Chondrocyte (in vitro differentiated cells): ENCODE data around the gene ADAMTSL1. TPM values are rescaled to one million over a fixed set of nuclear protein-coding genes. Genes with fewer than 3 reads are reported as not detected.

Experiments
- DNase-seq: peaks from one replicate; pipeline ENCODE4 v3.0.0; 2021; ENCODE audit warnings: mixed read lengths, low spot score
- H3K27ac Mint-ChIP-seq: one replicate; pipeline ENCODE4 v1.8.0; 2021; ENCODE audit warnings: mild to moderate bottlenecking, moderate library complexity, mixed read lengths; ENCODE audit not compliant: unreplicated experiment
- H3K27me3 Mint-ChIP-seq: 2 replicates; pipeline ENCODE4 v1.8.0; 2021; ENCODE audit warnings: low read depth, mixed read lengths
- H3K36me3 Mint-ChIP-seq: 2 replicates; pipeline ENCODE4 v1.8.0; 2021; ENCODE audit warnings: low read depth, mixed read lengths
- H3K4me1 Mint-ChIP-seq: 2 replicates; pipeline ENCODE4 v1.8.0; 2021; ENCODE audit warnings: low read depth, mild to moderate bottlenecking, mixed read lengths
- H3K4me3 Mint-ChIP-seq: one replicate; pipeline ENCODE4 v1.8.0; 2021; ENCODE audit warnings: mild to moderate bottlenecking, moderate library complexity, mixed read lengths; ENCODE audit not compliant: unreplicated experiment
- H3K9me3 Mint-ChIP-seq: 2 replicates; pipeline ENCODE4 v1.8.0; 2021; ENCODE audit warnings: low read depth, mixed read lengths
- total RNA-seq: library from RNA; stranded (reverse); gene quantifications from 3 replicates; pipeline ENCODE4 v1.2.1, GENCODE V29; 2021
- TF ChIP-seq, protein P1 (sequence below): fragments of 200-600 bp; sonication (generic); IDR thresholded peaks from 2 replicates; pipeline ENCODE4 v1.5.0; 2021; ENCODE audit warnings: antibody characterized with exemption, mild to moderate bottlenecking, moderate library complexity

Gene ADAMTSL1
- total RNA-seq, 1 donor from 2014 or later, result 1.0 TPM

DNA sequence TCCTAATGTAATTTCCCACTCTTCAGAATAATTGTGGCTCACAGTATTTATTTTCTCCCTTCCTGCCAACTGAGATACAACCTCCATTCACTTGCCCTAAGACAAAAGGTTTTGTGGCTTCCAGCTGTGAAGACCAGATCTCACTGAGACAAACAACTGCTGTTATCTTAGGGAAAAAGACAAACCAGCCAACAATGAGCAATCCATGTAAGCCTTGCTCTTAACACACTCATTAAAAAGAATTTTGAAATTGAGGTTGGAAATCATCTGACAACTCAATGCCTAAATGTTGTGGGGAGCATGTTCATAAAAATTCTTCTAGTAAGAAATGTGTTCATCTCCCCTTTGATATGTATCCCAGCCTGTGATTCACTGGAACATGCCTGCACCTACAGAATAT, 132.9 kb downstream of the ADAMTSL1 start:
- no peaks in the 10 kb centered on the region for H3K27me3 Mint-ChIP-seq
- peaks cover 14% of the 10 kb centered on the region for H3K4me1 Mint-ChIP-seq
- peaks cover 4% of the 10 kb centered on the region for H3K9me3 Mint-ChIP-seq
- no peak overlapping the region for H3K27ac Mint-ChIP-seq
- no peak overlapping the region for H3K4me3 Mint-ChIP-seq
- H3K36me3 Mint-ChIP-seq, result no peaks in the 10 kb centered on the region
- TF ChIP-seq, protein P1, sequence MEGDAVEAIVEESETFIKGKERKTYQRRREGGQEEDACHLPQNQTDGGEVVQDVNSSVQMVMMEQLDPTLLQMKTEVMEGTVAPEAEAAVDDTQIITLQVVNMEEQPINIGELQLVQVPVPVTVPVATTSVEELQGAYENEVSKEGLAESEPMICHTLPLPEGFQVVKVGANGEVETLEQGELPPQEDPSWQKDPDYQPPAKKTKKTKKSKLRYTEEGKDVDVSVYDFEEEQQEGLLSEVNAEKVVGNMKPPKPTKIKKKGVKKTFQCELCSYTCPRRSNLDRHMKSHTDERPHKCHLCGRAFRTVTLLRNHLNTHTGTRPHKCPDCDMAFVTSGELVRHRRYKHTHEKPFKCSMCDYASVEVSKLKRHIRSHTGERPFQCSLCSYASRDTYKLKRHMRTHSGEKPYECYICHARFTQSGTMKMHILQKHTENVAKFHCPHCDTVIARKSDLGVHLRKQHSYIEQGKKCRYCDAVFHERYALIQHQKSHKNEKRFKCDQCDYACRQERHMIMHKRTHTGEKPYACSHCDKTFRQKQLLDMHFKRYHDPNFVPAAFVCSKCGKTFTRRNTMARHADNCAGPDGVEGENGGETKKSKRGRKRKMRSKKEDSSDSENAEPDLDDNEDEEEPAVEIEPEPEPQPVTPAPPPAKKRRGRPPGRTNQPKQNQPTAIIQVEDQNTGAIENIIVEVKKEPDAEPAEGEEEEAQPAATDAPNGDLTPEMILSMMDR, result no peak
- DNase-seq, result no peak

- Mint-ChIP-seq H3K4me1 (peaks cover 17% of the 10 kb centered on the region), H3K27me3 (no peaks in the 10 kb centered on the region), H3K27ac (no peak overlapping the region), H3K4me3 (no peak overlapping the region), H3K36me3 (no peaks in the 10 kb centered on the region), H3K9me3 (peaks cover 5% of the 10 kb centered on the region)
- no peak for DNase-seq
- TF ChIP-seq, protein P1, result no peak
Measured at GRCh38 chr9:18608371-18608770, 134.4 kb downstream of the ADAMTSL1 start.

DNA sequence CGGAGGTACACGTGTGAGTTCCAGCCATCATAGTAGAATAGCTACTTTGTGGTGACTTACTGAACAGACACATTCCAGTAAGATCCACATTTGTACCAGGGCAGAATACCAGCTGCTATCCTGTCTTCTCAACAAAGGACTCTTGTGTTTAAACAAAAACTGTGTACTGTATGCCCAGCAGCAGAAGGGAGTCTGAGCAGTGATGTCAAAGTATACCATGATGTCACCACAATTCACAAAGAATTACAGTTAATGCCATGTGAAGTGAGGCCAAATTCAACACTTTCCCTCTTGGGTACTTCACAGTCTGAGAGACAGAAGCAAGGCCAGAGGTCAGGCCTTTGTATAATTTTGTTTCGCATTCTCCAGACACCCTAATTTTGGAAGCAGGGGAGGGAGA, 137.0 kb downstream of the ADAMTSL1 start:
- TF ChIP-seq, protein P1, result no peak
- Mint-ChIP-seq H3K27ac (no peak overlapping the region), H3K4me3 (no peak overlapping the region), H3K4me1 (peaks cover 14% of the 10 kb centered on the region), H3K36me3 (no peaks in the 10 kb centered on the region), H3K9me3 (peaks cover 2% of the 10 kb centered on the region), H3K27me3 (no peaks in the 10 kb centered on the region)
- no peak for DNase-seq

DNA sequence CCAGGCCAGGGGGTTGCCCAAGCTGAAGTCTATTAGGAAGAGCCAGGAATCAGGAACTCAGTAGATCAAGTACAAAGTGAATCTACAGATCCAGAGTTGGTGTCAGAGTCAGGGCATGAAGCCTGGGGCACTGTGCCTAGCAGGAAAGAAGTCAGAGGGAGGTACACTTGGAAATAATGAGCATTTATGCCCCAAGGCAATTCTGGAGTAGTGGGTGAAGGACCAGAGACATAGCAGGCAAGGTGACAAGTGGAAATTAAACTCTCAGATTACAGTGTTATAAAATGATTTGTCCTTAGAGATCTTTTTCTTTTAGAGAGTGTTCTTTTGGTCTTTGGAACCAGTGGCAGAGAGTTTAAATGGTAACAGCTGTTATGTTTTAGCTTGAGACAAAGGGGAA, 138.0 kb downstream of the ADAMTSL1 start:
- TF ChIP-seq, protein P1, result no peak
- no peak for DNase-seq
- peaks cover 2% of the 10 kb centered on the region for H3K9me3 Mint-ChIP-seq
- no peak overlapping the region for H3K4me3 Mint-ChIP-seq
- peaks cover 5% of the 10 kb centered on the region for H3K4me1 Mint-ChIP-seq
- H3K27me3 Mint-ChIP-seq, result no peaks in the 10 kb centered on the region
- H3K27ac Mint-ChIP-seq, result no peak overlapping the region
- no peaks in the 10 kb centered on the region for H3K36me3 Mint-ChIP-seq

DNA sequence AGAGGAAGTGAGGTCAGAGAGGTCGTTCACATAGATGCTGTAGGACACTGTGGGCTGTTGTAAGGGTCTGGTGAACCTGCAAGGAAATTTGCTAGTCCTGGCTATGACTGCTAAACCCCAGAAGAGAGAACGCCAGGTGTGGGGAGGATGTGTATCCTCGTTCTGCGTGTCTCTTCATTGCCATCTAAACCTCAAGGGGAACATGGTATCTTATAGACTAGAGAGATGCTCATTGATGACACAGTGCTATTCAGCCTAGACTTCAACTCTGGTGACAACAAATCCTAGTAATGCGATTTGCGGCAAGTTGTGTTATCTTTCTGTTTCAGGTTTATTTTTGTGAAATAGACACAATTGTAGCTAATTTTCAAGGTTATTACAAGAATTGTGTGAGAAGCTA, 140.2 kb downstream of the ADAMTSL1 start:
- no peak overlapping the region for H3K4me3 Mint-ChIP-seq
- TF ChIP-seq, protein P1, result no peak
- peaks cover 2% of the 10 kb centered on the region for H3K9me3 Mint-ChIP-seq
- H3K27me3 Mint-ChIP-seq, result no peaks in the 10 kb centered on the region
- peaks cover 5% of the 10 kb centered on the region for H3K4me1 Mint-ChIP-seq
- H3K27ac Mint-ChIP-seq, result no peak overlapping the region
- no peaks in the 10 kb centered on the region for H3K36me3 Mint-ChIP-seq
- DNase-seq, result no peak
